GM21515 (cell line): ENCODE data around the gene PDLIM1.

Experiments used
- ATAC-seq: cut with Tn5 transposase; IDR thresholded peaks from one replicate; pipeline ENCODE4 v1.9.1; 2021; ENCODE audit not compliant: unreplicated experiment

PDLIM1 gene

GRCh38 chr10:95315509-95315908, 24.7 kb upstream of the PDLIM1 start:
- no peak for ATAC-seq

GRCh38 chr10:95314192-95314918, 23.6 kb upstream of the PDLIM1 start:
- ATAC-seq, result no peak

GRCh38 chr10:95312986-95313495, 22.2 kb upstream of the PDLIM1 start:
- ATAC-seq, result no peak

GRCh38 chr10:95312257-95312656, 21.5 kb upstream of the PDLIM1 start:
- ATAC-seq, result no peak

GRCh38 chr10:95309958-95310357, 19.2 kb upstream of the PDLIM1 start:
- peak; percentile 70 for ATAC-seq

GRCh38 chr10:95308389-95309302, 17.8 kb upstream of the PDLIM1 start:
- no peak for ATAC-seq

GRCh38 chr10:95306851-95307250, 16.0 kb upstream of the PDLIM1 start:
- ATAC-seq, result no peak

GRCh38 chr10:95306318-95306650, 15.5 kb upstream of the PDLIM1 start:
- ATAC-seq, result no peak

- no peak for ATAC-seq
Measured at GRCh38 chr10:95305606-95306317, 15.0 kb upstream of the PDLIM1 start.

GRCh38 chr10:95304976-95305375, 14.2 kb upstream of the PDLIM1 start:
- no peak for ATAC-seq

GRCh38 chr10:95304463-95304862, 13.7 kb upstream of the PDLIM1 start:
- ATAC-seq, result no peak

- no peak for ATAC-seq
Measured at GRCh38 chr10:95303950-95304349, 13.1 kb upstream of the PDLIM1 start.

GRCh38 chr10:95303535-95303934, 12.7 kb upstream of the PDLIM1 start:
- ATAC-seq, result no peak

GRCh38 chr10:95300022-95300539, 9.3 kb upstream of the PDLIM1 start:
- no peak for ATAC-seq

- ATAC-seq, result peak; percentile 37
Measured at GRCh38 chr10:95297402-95297801, 6.6 kb upstream of the PDLIM1 start.

- no peak for ATAC-seq
Measured at GRCh38 chr10:95296764-95297163, 6.0 kb upstream of the PDLIM1 start.

GRCh38 chr10:95295031-95295755, 4.4 kb upstream of the PDLIM1 start:
- peak; percentile 77 for ATAC-seq

- ATAC-seq, result no peak
Measured at GRCh38 chr10:95293631-95294030, 2.8 kb upstream of the PDLIM1 start.

- no peak for ATAC-seq
Measured at GRCh38 chr10:95291365-95292039, 699 bp upstream of the PDLIM1 start.

GRCh38 chr10:95289921-95290421, 832 bp downstream of the PDLIM1 start:
- no peak for ATAC-seq
